ENCODE results near the gene AMZ1.

Gene AMZ1

DNA sequence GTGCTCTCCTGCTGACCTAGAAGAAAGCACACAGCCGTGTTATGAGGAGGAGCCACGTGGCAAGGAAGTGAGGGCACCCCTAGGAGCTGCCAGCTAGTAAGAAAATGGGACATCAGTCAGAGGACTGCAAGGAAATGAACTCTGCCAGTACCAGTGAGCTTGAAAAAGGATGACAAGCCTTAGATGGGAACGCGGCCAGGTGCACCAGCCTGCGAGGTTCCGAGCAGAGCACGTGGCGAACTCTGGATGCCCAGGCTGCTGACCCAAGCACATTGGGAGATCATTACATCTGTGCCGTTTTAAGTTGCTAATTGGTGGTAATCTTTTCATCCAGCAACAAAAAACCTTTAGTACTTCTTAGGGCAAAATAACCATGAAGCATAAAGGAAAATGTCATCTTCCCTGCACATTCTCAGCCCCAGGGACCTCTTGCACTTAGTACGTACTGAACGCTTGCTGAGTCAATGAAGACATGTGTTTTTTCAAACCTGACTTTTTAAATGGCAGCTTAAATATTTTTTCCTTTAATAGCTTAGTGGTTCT lies 69.4 kb downstream of the AMZ1 start:
- no peak for DNase-seq

DNA sequence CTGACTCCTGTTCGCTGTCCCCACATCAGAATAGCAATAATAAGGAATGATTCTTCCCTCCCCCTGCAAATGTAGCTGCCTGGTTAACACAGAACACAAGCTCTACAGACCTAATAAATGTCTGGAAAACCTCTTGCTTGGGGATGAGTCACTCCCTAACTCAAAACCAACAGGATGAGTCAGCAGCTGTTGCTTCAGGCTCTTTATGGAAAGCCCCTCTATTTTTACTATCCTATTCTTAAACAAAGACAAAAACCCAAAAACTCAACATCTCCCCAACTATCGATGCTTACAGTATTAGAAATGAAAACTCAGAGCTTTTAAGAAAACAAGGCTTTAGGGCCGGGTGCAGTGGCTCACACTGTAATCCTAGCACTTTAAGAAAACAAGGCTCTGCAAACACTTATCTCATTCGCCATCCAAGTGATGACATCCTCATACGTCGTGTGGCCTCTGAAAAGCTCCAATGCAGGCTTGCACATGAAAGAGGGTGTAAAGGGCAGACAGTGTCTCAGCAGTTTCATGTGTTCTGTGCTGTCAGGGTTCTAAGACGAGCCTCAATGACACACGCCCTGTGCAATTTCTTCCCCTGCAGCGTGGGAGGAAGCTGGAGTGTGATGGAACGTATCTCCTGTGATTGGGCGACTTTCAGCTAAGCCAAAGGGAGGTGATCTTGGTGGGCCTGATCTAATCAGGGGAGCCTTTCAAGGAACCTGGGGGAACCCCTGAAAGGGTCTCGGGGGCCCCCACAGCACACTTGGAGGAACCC lies 70.1 kb downstream of the AMZ1 start:
- DNase-seq: peak; percentile 91

DNA sequence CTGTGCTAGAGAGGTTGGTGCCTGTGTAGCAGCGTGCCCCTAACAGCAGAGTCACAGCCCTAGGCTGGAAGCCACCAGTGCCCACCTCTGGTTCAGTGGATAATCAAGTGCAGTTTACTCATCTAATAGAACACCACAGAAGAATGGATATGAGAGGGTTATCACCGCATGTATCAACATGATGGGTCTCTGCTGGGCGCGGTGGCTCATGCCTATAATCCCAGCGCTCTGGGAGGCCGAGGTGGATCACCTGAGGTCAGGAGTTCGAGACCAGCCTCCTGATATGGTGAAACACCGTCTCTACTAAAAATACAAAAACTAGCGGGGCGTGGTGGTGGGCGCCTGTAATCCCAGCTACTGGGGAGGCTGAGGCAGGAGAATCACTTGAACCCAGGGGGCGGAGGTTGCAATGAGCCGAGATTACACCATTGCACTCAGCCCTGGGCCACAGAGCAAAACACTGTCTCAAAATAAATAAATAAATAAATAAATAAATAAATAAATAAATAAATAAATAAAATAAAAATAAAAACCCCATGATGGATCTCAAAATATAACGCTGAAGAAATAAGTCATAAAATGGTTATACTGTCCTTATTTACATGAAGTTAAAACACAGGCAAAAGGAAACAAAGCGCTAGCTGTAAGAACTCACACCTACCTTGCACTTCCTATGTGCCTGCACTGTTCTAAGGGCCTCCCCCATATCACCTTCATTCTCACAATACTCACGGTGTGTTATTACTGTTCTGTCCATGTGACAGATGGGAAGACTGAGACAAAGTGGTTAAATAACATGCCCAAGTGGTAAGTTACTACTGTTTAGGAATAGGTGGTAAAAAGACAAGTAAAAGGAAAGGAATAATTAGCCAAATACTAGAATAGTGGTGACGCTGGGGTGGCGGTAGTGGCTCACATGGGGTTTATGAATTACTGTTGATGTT lies 70.9 kb downstream of the AMZ1 start:
- DNase-seq: no peak

DNA sequence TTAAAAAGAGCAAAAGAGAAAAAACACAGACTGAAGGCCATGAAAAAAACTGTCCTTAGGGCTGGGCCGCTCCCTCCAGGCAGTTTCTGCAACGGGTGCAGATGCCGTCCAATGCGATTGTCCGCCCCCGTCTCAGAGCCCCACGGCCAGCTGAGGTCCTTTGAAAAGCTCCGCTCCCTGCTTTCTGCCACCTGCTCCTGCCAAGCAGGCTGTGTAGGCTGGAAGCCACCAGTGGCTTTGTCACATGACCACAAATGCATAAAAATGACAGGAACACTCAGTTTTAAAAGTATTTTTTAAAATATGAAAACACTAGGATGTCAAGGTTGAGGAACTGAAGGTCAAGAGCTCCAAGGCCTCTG lies 71.7 kb downstream of the AMZ1 start:
- DNase-seq: no peak

DNA sequence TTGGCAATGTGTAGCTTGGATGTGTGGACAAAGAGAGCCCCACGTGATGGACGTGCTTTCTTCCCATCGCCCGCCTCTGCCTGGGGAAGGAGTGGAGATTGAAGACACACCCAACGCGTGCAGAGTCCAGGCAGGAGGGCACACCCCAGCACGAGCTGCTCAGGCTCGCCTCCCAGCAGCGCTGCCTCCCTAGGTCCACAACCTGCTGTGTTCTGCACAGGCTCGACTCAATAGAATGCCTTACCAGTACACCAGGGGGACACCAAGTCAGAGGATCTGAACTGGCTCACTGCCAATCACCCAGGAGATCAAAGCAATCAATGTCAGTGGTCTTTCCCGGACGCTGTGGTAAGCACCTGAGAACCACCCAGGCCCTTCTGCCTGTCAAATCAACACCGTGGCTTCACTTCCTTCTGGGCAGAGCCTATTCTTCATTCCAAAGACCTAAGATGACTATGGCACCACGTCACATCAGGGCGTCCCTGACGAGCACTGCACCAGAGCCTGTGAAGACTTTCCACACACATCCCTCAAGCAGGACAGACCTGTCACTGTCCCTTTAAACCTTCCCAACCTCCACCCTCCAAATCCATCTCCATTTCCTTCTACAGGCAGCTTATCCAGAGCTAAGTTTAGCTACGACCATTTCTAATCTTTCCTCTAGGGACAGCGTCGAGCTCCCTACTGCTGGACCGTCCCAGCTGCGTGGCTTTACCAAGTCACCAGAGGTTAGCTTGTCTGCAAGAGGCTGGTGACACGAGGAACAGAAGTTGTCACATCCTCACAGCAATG lies 72.3 kb downstream of the AMZ1 start:
- DNase-seq: peak; percentile 54

DNA sequence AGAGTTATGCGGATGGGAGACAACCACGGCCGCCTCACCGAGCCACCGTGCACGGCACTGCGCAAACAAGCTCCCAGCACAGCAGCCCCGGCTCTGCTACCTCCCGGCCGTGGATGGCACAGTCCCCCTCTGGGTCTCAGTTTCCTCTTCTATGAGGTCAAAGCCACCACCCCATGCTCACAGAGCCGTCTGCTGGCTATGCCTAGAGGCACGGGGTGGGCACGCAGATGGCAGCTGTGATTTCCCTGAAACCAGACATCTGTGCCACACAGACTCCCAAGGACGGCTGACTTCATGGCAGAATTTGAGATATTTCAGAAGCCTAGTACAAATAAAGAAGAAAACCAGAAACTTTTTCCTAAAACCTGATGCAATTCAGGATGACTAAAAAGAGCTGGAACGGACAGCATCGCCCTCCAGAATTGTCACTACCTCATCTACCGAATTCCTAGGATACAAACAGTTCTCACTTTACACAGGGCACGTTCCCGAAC lies 73.2 kb downstream of the AMZ1 start:
- no peak for DNase-seq

DNA sequence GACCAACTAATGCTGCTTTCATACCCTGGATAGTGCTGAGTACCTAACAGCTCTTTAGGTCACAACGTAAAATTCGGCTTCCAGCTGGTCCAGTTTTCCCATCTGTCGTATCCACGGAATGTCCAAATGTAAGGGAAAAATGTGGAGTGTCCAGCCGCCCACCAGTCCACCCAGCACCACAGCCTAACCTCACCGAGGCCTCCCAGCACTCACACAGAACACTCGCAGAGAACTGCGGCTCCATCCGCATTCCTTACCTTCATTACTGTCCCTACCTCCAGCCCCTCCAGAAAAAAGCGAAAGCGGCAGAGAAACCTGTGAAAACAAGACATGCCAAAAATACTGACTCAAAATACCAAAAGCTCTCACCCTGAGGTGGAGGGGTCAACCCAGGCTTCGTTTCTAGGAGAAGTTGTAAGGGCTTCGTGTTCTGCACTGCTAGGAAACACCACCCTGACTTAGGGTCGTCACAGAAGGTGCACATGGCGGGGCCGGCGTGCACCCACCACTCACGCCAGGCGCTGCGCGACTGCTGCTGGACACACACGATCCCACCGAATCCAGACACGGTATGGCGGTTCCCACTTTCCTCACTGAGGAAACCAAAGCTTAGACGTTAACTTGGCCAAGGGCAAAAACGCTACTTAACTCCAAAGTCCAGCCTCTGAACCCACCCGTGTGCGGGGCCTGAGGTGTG lies 73.9 kb downstream of the AMZ1 start:
- DNase-seq: no peak

DNA sequence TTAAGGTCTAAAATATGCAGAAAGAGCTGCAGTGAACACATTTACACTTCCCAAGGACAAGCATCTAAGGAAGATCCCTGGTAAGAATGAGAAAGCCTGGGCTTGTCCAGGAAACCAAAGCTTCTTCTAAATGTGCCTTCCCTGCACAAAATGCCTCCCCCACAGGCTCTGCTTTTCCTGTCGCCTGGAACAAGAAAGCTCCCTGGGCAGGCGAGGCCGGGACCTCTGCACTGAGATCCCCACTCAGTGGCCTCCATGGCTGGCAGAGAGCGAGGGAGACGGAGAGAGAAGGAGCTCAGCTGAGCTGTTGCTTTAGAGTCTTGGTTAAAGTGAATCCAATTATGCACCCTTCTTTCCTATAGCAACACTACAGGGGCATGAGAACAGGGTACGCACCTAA lies 75.6 kb downstream of the AMZ1 start:
- DNase-seq: no peak

DNA sequence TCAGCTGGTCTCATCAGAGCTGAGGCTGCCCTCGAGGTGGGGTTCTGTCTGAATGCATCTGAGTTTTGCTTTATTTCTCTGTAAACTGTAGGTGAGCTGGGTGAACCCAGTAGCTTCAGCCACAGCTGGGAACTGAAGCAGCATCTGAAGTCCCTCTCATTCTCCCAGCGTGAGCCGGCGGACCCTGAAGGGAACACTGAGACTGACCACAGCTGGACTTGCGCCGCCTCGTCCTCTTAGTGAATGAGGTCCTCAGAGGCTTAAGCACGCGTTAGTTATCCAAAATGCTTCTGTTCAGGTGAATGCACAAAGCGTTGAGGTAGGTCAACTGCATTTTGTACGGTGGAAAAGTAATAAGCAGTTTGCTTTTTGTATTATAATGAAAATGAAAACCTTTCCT lies 76.6 kb downstream of the AMZ1 start:
- no peak for DNase-seq

All from OCI-M1 (cell line).